Gastrocnemius medialis (tissue), 4 donors: ENCODE results near the gene RGS17. TPM values are rescaled to one million over a fixed set of nuclear protein-coding genes. Genes with fewer than 3 reads are reported as not detected.
"Not testable (repeated sequence)": the region's sequence is repeated elsewhere in the genome, so short reads cannot be mapped to it uniquely, and the experiment has no call there.

Source experiments
- ATAC-seq, 2 donors: fragments of 150-250 bp; one replicate each; pipeline ENCODE4 v1.9.1; 2016
- DNase-seq, 2 donors: peaks; one replicate each; pipeline ENCODE4 v3.0.0-alpha.2; 2019
- H3K27ac ChIP-seq, 4 donors: fragments of 200-600 bp; sonication (generic); 1 replicate in 1 of 4; 2 replicates in 3 of 4; pipeline ENCODE4 v1.5.1; 2016 to 2018; ENCODE audit warnings: mild to moderate bottlenecking in 2 of 4, moderate library complexity in 1 of 4
- H3K27me3 ChIP-seq, 3 donors: fragments of 200-600 bp; sonication (generic) in 2 of 3; 1 replicate in 1 of 3; 2 replicates in 2 of 3; pipeline versions ENCODE4 v1.5.1 to v1.6.0; 2016 to 2019; ENCODE audit warnings: mild to moderate bottlenecking in 1 of 3, moderate library complexity in 1 of 3
- H3K36me3 ChIP-seq, 2 donors: fragments of 200-600 bp; sonication (generic) in 1 of 2; one replicate each; pipeline ENCODE4 v1.5.1; 2017 to 2018
- H3K4me1 ChIP-seq, 2 donors: fragments of 200-600 bp; sonication (generic) in 1 of 2; one replicate each; pipeline ENCODE4 v1.5.1; 2016 to 2017; ENCODE audit warnings: mild to moderate bottlenecking in 2 of 2
- H3K4me3 ChIP-seq, 4 donors: fragments of 200-600 bp; sonication (generic) in 3 of 4; 1 replicate in 1 of 4; 2 replicates in 3 of 4; pipeline ENCODE4 v1.5.1; 2016 to 2019; ENCODE audit warnings: mild to moderate bottlenecking in 2 of 4
- H3K9me3 ChIP-seq, 3 donors: fragments of 200-600 bp; sonication (generic) in 2 of 3; 1 replicate in 1 of 3; 2 replicates in 2 of 3; pipeline ENCODE4 v1.5.1; 2016 to 2019
- CTCF ChIP-seq, 5 experiments: fragments of 450-650 bp in 3 of 5; fragments of 200-600 bp in 2 of 5; sonication (generic) in 2 of 5; IDR thresholded peaks in 4 of 5; conservative IDR thresholded peaks in 1 of 5; 1 replicate in 4 of 5; 2 replicates in 1 of 5; pipeline ENCODE4 v1.5.1; 2016 to 2019; ENCODE audit warnings: antibody characterized with exemption in 5 of 5, mild to moderate bottlenecking in 3 of 5, moderate library complexity in 3 of 5
- POLR2A ChIP-seq, 2 donors: fragments of 450-650 bp; IDR thresholded peaks; one replicate each; pipeline ENCODE4 v1.6.1; 2017; ENCODE audit warnings: antibody characterized with exemption in 2 of 2, mild to moderate bottlenecking in 2 of 2, moderate library complexity in 2 of 2
- in situ Hi-C, 4 donors: fragments of 200-750 bp; cut with MboI; loops; one replicate each; pipeline versions ENCODE4 v1.15.0 to v1.8.0; 2017; ENCODE audit warnings: low sequenced_read_pairs in 4 of 4
- intact Hi-C: fragments of 100-400 bp; cut with DNase I; formaldehyde crosslinking; loops from one replicate; pipeline ENCODE4 v1.15.1; 2023; ENCODE audit warnings: low total_unique reads
- total RNA-seq, 4 donors: library from RNA; depleted of rRNA; stranded (reverse); fragments of >200 nt; gene quantifications; one replicate each; pipeline versions ENCODE4 v1.1.0 to v1.2.3, GENCODE V29; 2016

RGS17 gene
- total RNA-seq, 4 donors from 2014 or later, result 0.11 TPM; not detected in 3

DNA sequence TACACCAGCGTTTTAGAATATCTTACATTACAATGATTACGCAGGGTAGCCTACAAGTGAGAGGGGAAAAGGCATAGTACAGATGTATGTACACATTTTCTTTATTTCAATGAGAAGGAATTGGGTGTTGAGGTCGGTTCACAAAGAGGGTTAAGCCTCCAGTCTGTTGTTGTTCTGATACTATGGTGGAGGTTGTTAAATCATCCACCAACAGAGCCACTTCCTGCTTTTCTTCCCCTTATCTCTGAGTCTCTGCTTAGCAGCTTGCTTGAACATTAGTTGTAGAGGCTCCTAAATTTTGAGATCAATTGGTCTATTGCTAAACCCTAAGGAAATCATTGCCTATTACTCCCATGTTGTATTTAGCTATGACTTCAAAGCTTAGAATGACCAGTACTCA, 7.3 kb downstream of the RGS17 start:
- DNase-seq, result no peak
- H3K4me3 ChIP-seq, result no peak overlapping the region
- no peak for ATAC-seq
- no peak overlapping the region for H3K27ac ChIP-seq
- peaks cover 16 to 19% (median 19%) of the 10 kb centered on the region in 3 donors for H3K27me3 ChIP-seq
- no peaks in the 10 kb centered on the region for H3K9me3 ChIP-seq
- no peak for TF ChIP-seq POLR2A (IDR thresholded peaks at IDR 0.05)
- TF ChIP-seq CTCF (IDR thresholded peaks at IDR 0.05 in 4 of 5, conservative IDR thresholded peaks at IDR 0.05 in 1 of 5), result no peak
- in situ Hi-C loops (no loop called here), intact Hi-C loops (no loop called here)
- no peaks in the 10 kb centered on the region for H3K4me1 ChIP-seq
- no peaks in the 10 kb centered on the region for H3K36me3 ChIP-seq

GRCh38 chr6:153121311-153121710, 9.8 kb downstream of the RGS17 start:
- H3K4me1 ChIP-seq, result no peaks in the 10 kb centered on the region
- intact Hi-C loops, result no loop called here
- DNase-seq (no peak), ATAC-seq (no peak)
- H3K4me3 ChIP-seq, result no peak overlapping the region
- no peaks in the 10 kb centered on the region for H3K9me3 ChIP-seq
- peaks cover 0 to under 1% (median 0%) of the 10 kb centered on the region in 3 donors for H3K27me3 ChIP-seq
- no peak overlapping the region for H3K27ac ChIP-seq
- no peak for TF ChIP-seq CTCF (IDR thresholded peaks at IDR 0.05 in 4 of 5, conservative IDR thresholded peaks at IDR 0.05 in 1 of 5)
- TF ChIP-seq POLR2A (IDR thresholded peaks at IDR 0.05), result no peak
- in situ Hi-C loops, result no loop called here
- H3K36me3 ChIP-seq, result no peaks in the 10 kb centered on the region

- no peak for DNase-seq
- H3K36me3 ChIP-seq, result no peaks in the 10 kb centered on the region
- no peak overlapping the region for H3K27ac ChIP-seq
- in situ Hi-C loops, result no loop called here
- TF ChIP-seq POLR2A (IDR thresholded peaks at IDR 0.05) (no peak), CTCF (IDR thresholded peaks at IDR 0.05 in 4 of 5, conservative IDR thresholded peaks at IDR 0.05 in 1 of 5) (no peak)
- intact Hi-C loops, result no loop called here
- H3K4me3 ChIP-seq, result no peak overlapping the region
- no peaks in the 10 kb centered on the region for H3K9me3 ChIP-seq
- H3K27me3 ChIP-seq, result no peaks in the 10 kb centered on the region
- ATAC-seq, result no peak
- H3K4me1 ChIP-seq, result no peaks in the 10 kb centered on the region
These were observed 12.8 kb downstream of the RGS17 start for GRCh38 chr6:153117986-153118879.

DNA sequence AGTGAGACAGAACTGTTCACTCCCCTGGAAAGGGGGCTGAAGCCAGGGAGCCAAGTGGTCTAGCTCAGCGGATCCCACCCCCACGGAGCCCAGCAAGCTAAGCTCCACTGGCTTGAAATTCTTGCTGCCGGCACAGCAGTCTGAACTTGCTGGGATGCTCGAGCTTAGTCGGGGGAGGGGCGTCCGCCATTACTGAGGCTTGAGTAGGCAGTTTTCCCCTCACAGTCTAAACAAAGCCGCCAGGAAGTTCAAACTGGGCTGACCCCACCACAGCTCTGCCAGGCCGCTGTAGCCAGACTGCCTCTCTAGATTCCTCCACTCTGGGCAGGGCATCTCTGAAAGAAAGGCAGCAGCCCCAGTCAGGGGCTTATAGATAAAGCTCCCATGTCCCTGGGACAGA, 20.0 kb downstream of the RGS17 start:
- DNase-seq, H3K36me3 ChIP-seq, H3K27me3 ChIP-seq, H3K4me3 ChIP-seq, ATAC-seq, intact Hi-C loops, H3K9me3 ChIP-seq, H3K27ac ChIP-seq, H3K4me1 ChIP-seq, in situ Hi-C loops: not testable (repeated sequence)

- H3K4me1 ChIP-seq, ATAC-seq, H3K27ac ChIP-seq, in situ Hi-C loops, intact Hi-C loops, H3K4me3 ChIP-seq, H3K27me3 ChIP-seq, DNase-seq, H3K9me3 ChIP-seq, H3K36me3 ChIP-seq: not testable (repeated sequence)
These were observed 20.5 kb downstream of the RGS17 start for GRCh38 chr6:153110612-153111011.
